ENCODE measurements around the gene ARHGEF6.

- no peak for TF ChIP-seq ZNF114 (tag by site-specific recombination; IDR thresholded peaks at IDR 0.05)
- no peak for TF ChIP-seq PBX3 (CRISPR knock-in tag; IDR thresholded peaks at IDR 0.05)
- TF ChIP-seq CTCF (tag by site-specific recombination; IDR thresholded peaks at IDR 0.05) = no peak
- no peak for TF ChIP-seq ZNF837 (tag by site-specific recombination; IDR thresholded peaks at IDR 0.05)
Observed at GRCh38 chrX:136783159-136783558, 2.4 kb upstream of the ARHGEF6 start.

Data from HEK293 (cell line).